GM12878 (cell line): ENCODE measurements around the gene AFMID. TPM values are rescaled to one million over a fixed set of nuclear protein-coding genes. Genes with fewer than 3 reads are reported as not detected.

Source experiments
- ATF7 ChIP-seq: fragments of 450-650 bp; IDR thresholded peaks from 2 replicates; pipeline ENCODE4 v1.6.1; 2016; ENCODE audit warnings: low read depth, mild to moderate bottlenecking
- BACH1 ChIP-seq: fragments of 450-650 bp; IDR thresholded peaks from 2 replicates; pipeline ENCODE4 v1.6.1; 2017; ENCODE audit warnings: mild to moderate bottlenecking, borderline replicate concordance
- CREB1 ChIP-seq: IDR thresholded peaks from 2 replicates; pipeline ENCODE4 v1.6.1; 2012; ENCODE audit warnings: low read depth, mild to moderate bottlenecking, inconsistent platforms
- EED ChIP-seq: sonication (generic); IDR thresholded peaks from 2 replicates; pipeline ENCODE4 v1.6.1; 2016; ENCODE audit warnings: antibody characterized with exemption, low read depth
- ETV6 ChIP-seq, 2 experiments: fragments of 450-650 bp in 1 of 2; IDR thresholded peaks in 1 of 2; conservative IDR thresholded peaks in 1 of 2; 2 replicates each; pipeline ENCODE4 v1.6.1; 2014; ENCODE audit warnings: antibody characterized with exemption in 1 of 2, borderline replicate concordance in 1 of 2, low read depth in 1 of 2, mild to moderate bottlenecking in 1 of 2, moderate library complexity in 1 of 2
- HSF1 ChIP-seq: fragments of 150-350 bp; IDR thresholded peaks from 2 replicates; pipeline ENCODE4 v1.6.1; 2014; ENCODE audit warnings: mild to moderate bottlenecking, low read depth, low read length
- IRF3 ChIP-seq: fragments of 450-650 bp; IDR thresholded peaks from 2 replicates; pipeline ENCODE4 v1.6.1; 2014; ENCODE audit warnings: mild to moderate bottlenecking
- KDM1A ChIP-seq: fragments of 200-600 bp; sonication (generic); IDR thresholded peaks from 2 replicates; pipeline ENCODE4 v1.6.1; 2016; ENCODE audit warnings: borderline replicate concordance
- MYB ChIP-seq: fragments of 150-350 bp; IDR thresholded peaks from 2 replicates; pipeline ENCODE4 v1.6.1; 2014; ENCODE audit warnings: mild to moderate bottlenecking, low read depth, low read length, borderline replicate concordance
- MYC ChIP-seq: IDR thresholded peaks from 2 replicates; pipeline ENCODE4 v1.6.1; 2011; ENCODE audit warnings: mild to moderate bottlenecking, low read length, moderate library complexity, inconsistent platforms; ENCODE audit not compliant: insufficient read depth, insufficient replicate concordance, insufficient read length, severe bottlenecking
- NBN ChIP-seq: fragments of 450-650 bp; IDR thresholded peaks from 2 replicates; pipeline ENCODE4 v1.6.1; 2016
- NFXL1 ChIP-seq: fragments of 450-650 bp; IDR thresholded peaks from 2 replicates; pipeline ENCODE4 v1.6.1; 2017; ENCODE audit warnings: antibody characterized with exemption, mild to moderate bottlenecking, borderline replicate concordance
- NKRF ChIP-seq: fragments of 450-650 bp; conservative IDR thresholded peaks from 2 replicates; pipeline ENCODE4 v1.6.1; 2017; ENCODE audit warnings: mild to moderate bottlenecking, moderate library complexity
- PAX8 ChIP-seq: fragments of 450-650 bp; IDR thresholded peaks from 2 replicates; pipeline ENCODE4 v1.6.1; 2017; ENCODE audit warnings: mild to moderate bottlenecking, moderate library complexity
- RB1 ChIP-seq: fragments of 450-650 bp; formaldehyde crosslinking; IDR thresholded peaks from 2 replicates; pipeline ENCODE4 v1.6.1; 2017; ENCODE audit warnings: mild to moderate bottlenecking, borderline replicate concordance
- SIN3A ChIP-seq: IDR thresholded peaks from 2 replicates; pipeline ENCODE4 v1.6.1; 2012; ENCODE audit warnings: low read depth, low read length, improper control_type of control experiment
- SMAD1 ChIP-seq: fragments of 450-650 bp; IDR thresholded peaks from 2 replicates; pipeline ENCODE4 v1.6.1; 2018; ENCODE audit warnings: mild to moderate bottlenecking, low read depth; ENCODE audit not compliant: partially characterized antibody
- TARDBP ChIP-seq: IDR thresholded peaks from 2 replicates; pipeline ENCODE4 v1.6.1; 2016; ENCODE audit warnings: borderline replicate concordance
- USF2 ChIP-seq: IDR thresholded peaks from 2 replicates; pipeline ENCODE4 v1.6.1; 2011; ENCODE audit warnings: low read depth, low read length, improper control_type of control experiment, borderline replicate concordance
- ZBTB11 ChIP-seq: fragments of 450-650 bp; formaldehyde crosslinking; IDR thresholded peaks from 2 replicates; pipeline ENCODE4 v1.5.0; 2022; ENCODE audit warnings: mild to moderate bottlenecking, missing genetic modification characterization
- ZNF24 ChIP-seq: fragments of 450-650 bp; IDR thresholded peaks from 2 replicates; pipeline ENCODE4 v1.6.1; 2017; ENCODE audit warnings: antibody characterized with exemption, mild to moderate bottlenecking
- polyA plus RNA-seq, 11 experiments: library from polyadenylated mRNA; depleted of rRNA in 4 of 11; unstranded in 6 of 11; stranded (reverse) in 5 of 11; fragments of >200 nt; fragmentation: Nextera tagmentation in 4 of 11; fragmentation: Illumina TruSeq in 1 of 11; extraction: Ambion mirVana in 4 of 11; extraction: Trizol in 1 of 11; gene quantifications; 1 replicate in 1 of 11; 2 replicates in 10 of 11; pipeline versions ENCODE4 v1.2.1 to v1.2.3, GENCODE V29; 2011 to 2016; ENCODE audit warnings: inconsistent platforms in 2 of 11, missing spikeins in 2 of 11, low read depth in 1 of 11
- total RNA-seq, 4 experiments: library from RNA; depleted of rRNA in 3 of 4; stranded (reverse); fragments of >200 nt in 3 of 4; fragmentation: Illumina TruSeq in 1 of 4; extraction: Trizol in 1 of 4; gene quantifications; 2 replicates each; pipeline versions ENCODE4 v1.2.1 to v1.2.3, GENCODE V29; 2013 to 2021

Gene AFMID
- total and polyA plus RNA-seq, 10 of the 15 experiments (the other 5 are each of a cell fraction or from before 2014, with no cell fraction given), result 36.1 to 98.8 (median 51.6) TPM

- TF ChIP-seq ZBTB11 (no peak), SMAD1 (no peak), MYB (no peak), RB1 (0 out of 2 replicates have a peak, but pooled peaks have one; percentile 77), BACH1 (no peak), MYC (no peak), CREB1 (peak; percentile 80), ATF7 (no peak), NBN (no peak), SIN3A (0 out of 2 replicates have a peak, but pooled peaks have one; percentile 48), USF2 (no peak), IRF3 (no peak), NKRF (peak; percentile 74), ZNF24 (no peak), PAX8 (no peak), TARDBP (peak; percentile 95), ETV6 (conservative IDR thresholded peaks at IDR 0.05 in 1 of 2, IDR thresholded peaks at IDR 0.05 in 1 of 2; ENCODE audit: borderline replicate concordance in 1 of 2, low read depth in 1 of 2) (no peak), KDM1A (no peak), EED (0 out of 2 replicates have a peak, but pooled peaks have one; percentile 44), HSF1 (no peak), NFXL1 (no peak)
These were observed 66.9 kb downstream of the AFMID start (continued) for GRCh38 chr17:78253946-78254672.
